ENCODE data around the gene GALNTL6.

The GALNTL6 gene

DNA sequence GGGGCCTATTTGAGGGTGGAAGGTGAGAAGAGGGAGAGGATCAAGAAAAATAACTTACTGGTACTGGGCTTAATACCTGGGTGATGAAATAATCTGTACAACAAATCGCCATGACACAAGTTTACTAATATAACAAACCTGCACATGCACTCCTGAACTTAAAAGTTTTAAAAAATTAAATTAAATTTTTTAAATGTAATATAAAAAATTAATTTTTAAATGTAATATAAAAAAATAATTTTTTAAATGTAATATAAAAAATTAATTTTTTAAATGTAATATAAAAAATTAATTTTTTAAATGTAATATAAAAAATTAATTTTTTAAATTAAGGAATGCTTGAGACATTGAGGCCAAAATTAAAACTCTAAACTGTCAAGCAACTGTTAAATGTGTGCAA is 1231.1 kb downstream of the GALNTL6 start:
- no peak for DNase-seq

- DNase-seq, result no peak
Measured at GRCh38 chr4:173045571-173045970, 1232.4 kb downstream of the GALNTL6 start.

- no peak for DNase-seq
Measured at GRCh38 chr4:173046144-173046543, 1232.9 kb downstream of the GALNTL6 start.

DNA sequence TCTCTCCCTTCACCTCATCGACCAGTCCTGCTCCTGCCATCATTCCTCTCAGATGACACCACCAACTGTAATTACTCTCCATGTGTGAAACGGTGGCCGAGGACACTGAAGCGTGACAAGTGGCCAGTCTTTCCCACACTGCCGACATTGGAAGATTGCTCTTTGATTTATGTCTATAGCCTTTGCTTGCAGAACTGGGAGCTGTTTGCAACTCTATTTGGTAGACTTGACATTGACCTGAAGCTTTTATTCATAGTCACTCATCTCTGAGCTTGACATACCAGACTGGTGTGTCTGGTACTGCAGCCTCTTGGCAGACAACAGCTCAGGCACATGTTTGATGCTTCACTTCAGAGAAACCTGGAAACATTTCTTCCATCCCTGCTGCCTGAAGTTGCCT is 1233.6 kb downstream of the GALNTL6 start:
- DNase-seq, result no peak

DNA sequence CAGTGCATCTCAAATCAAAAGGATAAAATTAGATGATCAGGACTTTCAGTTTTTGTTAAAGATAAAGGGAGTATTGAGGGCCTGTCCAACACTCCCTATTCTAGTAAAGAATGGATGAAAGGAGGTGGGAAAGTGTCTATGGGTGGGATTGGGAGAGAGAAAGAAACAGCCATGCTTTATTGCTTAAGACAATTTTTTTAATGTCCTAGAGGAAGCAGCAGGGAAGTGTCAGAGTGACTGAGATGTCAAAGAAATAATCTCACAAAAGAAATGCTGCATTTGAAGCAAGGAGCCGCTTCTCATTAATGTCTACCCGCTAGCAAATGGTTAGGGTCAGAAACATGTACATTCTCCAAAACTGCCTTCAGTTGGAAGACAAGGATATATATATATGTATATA is 1238.0 kb downstream of the GALNTL6 start:
- no peak for DNase-seq

GRCh38 chr4:173051716-173052115 is 1238.5 kb downstream of the GALNTL6 start:
- DNase-seq, result no peak

DNA sequence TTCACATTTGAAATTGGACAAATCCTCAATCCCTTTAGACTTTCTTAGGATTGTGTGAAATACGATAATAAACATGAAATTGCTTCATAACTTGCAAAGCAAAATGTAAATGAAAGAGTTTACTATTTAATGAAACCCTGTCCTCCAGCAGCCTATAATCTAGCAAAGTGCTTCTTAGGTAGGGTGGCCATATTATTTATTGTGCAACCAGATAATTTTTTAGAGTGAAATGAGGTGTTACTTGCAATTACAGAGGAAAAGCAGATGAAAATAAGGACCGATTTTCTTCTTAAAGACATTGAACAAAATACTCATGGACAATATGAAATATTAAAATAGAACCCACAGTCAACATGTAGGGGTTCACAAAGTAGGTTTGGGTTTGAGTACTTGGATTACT is 1239.2 kb downstream of the GALNTL6 start:
- no peak for DNase-seq

GRCh38 chr4:173056271-173056670 is 1243.1 kb downstream of the GALNTL6 start:
- DNase-seq, result no peak

DNA sequence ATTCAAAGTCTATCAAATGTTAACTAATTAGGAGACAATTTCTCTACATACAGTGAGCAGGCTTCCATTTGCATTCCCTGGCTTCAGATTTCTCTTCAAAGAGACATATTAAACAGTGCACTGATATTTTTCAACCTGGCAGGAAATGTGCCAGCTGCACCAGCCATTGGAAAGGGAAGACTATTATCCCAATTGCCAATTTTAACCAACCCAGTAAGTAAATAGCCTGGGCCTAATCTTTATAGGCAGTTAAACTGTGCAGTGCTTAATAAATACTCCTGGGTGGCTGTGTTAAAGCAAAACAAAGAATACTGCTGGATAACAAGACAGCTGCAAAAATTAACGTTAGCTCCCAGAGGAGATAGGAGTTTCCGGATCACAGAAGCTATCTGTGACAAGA is 1243.5 kb downstream of the GALNTL6 start:
- no peak for DNase-seq

- no peak for DNase-seq
Measured at GRCh38 chr4:173057442-173057841, 1244.2 kb downstream of the GALNTL6 start.

DNA sequence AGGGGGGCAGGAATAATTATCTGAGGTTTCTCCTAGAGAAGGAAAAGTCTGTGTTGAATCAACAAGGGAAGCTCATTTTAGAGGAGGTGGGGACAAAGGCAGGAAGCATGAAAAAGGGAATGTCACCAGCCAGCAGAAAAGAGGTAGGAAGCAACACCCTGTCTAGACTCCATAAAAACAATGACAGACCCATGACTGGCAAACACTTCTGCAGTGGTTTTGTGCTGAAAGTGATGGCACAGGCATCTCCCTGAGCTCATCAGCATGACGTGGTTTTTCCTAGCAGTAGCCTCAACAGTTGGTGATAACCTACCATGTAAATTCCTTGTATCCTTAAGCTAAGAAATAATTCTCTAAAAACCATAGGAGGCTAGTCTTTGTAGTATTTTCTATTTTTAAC is 1244.7 kb downstream of the GALNTL6 start:
- no peak for DNase-seq

DNA sequence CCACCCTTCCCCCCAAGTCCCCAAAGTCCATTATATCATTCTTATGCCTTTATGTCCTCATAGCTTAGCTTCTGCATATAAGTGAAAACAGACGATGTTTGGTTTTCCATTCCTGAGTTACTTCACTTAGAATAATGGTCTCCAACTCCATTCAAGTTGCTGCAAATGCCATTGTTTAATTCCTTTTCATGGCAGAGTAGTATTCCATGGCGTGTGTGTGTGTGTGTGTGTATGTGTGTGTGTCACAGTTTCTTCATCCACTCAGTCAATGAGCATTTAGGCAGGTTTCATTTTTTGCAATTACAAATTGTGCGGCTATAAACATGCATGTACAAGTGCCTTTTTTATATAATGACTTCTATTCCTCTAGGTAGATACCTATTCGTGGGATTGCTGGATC is 1248.0 kb downstream of the GALNTL6 start:
- no peak for DNase-seq

DNA sequence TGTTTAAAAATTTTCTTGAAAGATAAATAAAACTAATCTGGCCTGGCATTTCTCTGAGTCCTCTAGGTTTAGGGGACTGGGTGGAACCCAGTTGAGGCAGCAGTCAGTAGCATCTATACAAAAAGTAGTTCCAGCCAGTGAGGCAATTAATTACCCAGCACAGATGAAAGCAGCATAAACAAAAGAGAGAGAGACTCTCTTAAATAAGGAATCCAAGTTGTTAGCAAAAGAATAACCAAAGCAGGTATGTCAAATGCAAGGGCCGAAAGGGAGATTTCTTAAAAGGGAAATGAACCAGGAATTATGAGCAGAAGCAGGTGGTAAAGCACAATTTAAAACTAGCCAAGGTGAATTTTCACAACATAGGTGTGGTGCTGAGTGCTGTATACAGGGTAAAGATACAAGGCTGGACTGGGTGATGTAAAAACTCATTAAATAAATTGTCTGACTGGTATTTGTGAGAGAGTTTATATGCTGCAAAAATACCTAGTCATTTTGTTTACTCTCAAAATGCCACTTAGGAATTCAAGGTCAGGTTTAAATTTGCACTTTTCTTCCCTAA is 1260.8 kb downstream of the GALNTL6 start:
- DNase-seq, result no peak

DNA sequence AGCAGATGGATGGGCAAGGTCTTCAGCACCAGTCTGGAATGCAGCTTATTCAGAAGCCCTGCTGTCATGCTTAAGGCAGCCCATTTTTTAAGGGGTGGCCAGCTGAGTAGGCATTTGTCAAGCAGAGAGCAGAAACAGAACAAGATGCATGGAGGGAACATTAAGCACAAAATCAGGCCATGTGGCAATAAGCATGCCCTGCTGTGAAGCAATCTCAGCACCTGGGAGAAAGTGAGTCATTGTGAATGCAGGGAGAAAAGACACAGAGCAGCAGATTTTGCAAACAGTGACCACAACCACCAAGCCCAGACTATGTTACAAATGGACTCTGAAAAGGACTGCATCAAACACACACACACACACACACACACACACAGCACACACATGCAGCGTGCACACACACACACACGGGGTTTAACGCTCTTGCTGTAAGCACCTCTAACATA is 1261.3 kb downstream of the GALNTL6 start:
- no peak for DNase-seq

DNA sequence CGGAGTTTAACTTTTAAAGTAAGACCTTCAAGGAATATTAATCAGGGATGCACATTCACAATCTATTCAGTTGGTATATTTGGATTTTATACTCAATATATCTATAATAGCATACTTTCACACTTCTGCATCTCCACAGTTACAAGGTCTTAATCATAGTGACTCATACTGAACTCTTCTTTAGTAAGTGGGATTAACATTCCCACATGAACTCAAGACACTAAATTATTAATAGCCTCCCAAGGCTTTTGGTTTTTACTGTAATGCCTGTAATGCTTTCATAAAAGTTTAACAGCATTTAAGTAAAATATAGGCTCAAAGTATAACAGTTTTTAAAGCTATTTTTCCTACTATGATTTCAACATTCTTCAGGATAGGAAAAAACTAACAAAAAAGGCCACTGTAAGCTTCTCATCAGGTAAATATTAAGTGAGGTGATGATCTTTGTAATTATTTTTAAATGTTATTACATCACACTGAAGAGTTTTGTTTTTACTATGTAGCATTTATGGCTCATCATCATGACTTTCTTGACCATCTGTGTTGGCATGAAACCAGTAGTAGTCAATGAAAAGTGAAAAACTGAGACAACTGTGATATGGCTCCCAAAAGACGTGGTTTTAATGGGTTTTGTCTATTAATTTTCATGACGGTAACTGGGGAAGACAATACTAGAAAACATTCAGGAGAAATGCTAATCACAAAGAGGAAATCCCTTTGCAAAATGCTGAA is 1263.9 kb downstream of the GALNTL6 start:
- no peak for DNase-seq

DNA sequence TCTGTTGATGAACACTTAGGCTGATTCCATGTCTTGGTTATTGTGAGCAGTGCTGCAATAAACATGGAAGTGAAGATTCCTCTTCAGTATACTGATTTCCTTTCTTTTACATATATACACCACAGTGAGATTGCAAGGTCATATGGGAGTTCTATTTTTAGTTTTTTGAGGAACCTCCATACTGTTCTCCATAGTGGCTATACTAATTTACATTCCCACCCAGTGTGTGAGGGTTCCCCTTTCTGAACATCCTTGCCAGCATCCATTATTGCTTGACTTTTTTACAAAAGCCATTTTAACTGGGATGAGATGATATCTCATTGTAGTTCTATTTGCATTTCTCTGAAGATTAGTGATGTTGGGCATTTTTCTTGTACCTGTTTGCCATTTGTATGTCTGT is 1274.9 kb downstream of the GALNTL6 start:
- peak; percentile 17 to 35 for DNase-seq

Data from Kasumi-1 (cell line).